ENCODE results near the gene KL. TPM values are rescaled to one million over a fixed set of nuclear protein-coding genes. Genes with fewer than 3 reads are reported as not detected.

KL gene
- total RNA-seq, 1 donor from 2014 or later, result 2.0 TPM

DNA sequence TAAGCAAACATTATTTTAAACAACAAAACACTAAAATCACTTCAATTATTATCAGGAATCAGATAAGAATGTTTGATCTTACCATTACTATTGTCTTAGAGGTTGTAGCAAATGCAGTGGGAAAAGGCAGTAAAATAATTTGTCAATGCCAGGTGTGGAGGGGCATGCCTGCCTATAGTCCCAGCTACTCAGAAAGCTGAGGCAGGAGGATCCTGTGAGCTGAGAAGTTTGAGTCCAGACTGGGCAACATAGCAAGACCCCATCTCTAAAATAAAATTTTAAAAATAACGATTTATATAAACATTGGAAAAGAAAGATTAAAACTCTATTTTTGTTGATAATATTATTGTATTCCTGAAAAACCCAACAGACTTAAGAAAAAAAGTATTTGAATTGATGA lies 66.8 kb downstream of the KL start:
- TF ChIP-seq, protein P1, sequence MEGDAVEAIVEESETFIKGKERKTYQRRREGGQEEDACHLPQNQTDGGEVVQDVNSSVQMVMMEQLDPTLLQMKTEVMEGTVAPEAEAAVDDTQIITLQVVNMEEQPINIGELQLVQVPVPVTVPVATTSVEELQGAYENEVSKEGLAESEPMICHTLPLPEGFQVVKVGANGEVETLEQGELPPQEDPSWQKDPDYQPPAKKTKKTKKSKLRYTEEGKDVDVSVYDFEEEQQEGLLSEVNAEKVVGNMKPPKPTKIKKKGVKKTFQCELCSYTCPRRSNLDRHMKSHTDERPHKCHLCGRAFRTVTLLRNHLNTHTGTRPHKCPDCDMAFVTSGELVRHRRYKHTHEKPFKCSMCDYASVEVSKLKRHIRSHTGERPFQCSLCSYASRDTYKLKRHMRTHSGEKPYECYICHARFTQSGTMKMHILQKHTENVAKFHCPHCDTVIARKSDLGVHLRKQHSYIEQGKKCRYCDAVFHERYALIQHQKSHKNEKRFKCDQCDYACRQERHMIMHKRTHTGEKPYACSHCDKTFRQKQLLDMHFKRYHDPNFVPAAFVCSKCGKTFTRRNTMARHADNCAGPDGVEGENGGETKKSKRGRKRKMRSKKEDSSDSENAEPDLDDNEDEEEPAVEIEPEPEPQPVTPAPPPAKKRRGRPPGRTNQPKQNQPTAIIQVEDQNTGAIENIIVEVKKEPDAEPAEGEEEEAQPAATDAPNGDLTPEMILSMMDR (IDR thresholded peaks at IDR 0.05; ENCODE audit: insufficient read depth, low read length, poor library complexity, severe bottlenecking), result no peak
- Histone ChIP-seq H3K36me3 (ENCODE audit: control insufficient read depth, insufficient read depth, low read length) (no peaks in the 10 kb centered on the region), H3K4me3 (ENCODE audit: low read depth, low read length) (no peak overlapping the region), H3K27me3 (ENCODE audit: control insufficient read depth, insufficient read depth, low read length) (no peaks in the 10 kb centered on the region)
- DNase-seq (ENCODE audit: low read depth), result no peak

DNA sequence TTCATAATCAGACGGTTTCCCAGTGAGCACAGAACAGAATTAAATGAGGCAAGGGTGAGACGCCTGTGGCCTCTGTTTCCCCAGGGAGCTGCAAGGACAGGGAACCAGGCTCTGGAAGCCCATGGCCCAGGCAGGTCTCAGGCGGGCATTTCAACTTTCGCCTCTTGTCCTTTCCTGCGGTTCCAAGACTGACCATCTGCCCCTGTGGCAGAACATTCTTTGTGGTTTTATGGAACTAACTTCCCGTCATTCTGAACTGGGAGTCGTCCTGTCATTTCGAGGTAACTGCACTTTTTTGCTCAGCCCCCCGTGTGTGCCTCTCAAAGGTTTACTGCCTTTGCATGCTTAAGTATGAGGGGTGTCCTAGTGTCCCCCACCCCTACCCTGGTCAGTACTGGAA lies 70.9 kb downstream of the KL start:
- DNase-seq (ENCODE audit: low read depth), result no peak
- Histone ChIP-seq H3K4me3 (ENCODE audit: low read depth, low read length) (no peak overlapping the region), H3K36me3 (ENCODE audit: control insufficient read depth, insufficient read depth, low read length) (no peaks in the 10 kb centered on the region), H3K27me3 (ENCODE audit: control insufficient read depth, insufficient read depth, low read length) (no peaks in the 10 kb centered on the region)
- TF ChIP-seq, protein P1 (IDR thresholded peaks at IDR 0.05; ENCODE audit: insufficient read depth, low read length, poor library complexity, severe bottlenecking), result no peak

DNA sequence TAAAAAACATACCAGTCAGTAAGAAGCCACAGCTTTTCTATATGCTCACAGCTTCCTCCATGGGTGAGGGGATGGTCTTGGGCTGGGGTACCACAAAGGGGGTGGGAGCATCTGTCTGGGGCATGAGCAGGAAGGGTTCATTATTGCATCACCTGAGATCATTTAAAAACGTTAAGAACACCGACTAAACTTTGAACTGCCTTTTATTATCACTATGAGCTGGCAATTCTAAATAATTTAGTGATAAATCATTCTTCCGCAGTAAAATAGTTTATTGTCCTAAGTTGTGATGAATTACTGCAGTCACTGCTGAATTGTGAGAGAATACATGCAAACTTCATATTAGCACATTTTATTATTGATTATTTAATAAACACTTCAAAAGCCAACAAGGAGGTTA lies 71.6 kb downstream of the KL start:
- TF ChIP-seq, protein P1 (IDR thresholded peaks at IDR 0.05; ENCODE audit: insufficient read depth, low read length, poor library complexity, severe bottlenecking), result no peak
- H3K27me3 ChIP-seq (ENCODE audit: control insufficient read depth, insufficient read depth, low read length), result no peaks in the 10 kb centered on the region
- H3K4me3 ChIP-seq (ENCODE audit: low read depth, low read length), result no peak overlapping the region
- DNase-seq (ENCODE audit: low read depth), result no peak
- no peaks in the 10 kb centered on the region for H3K36me3 ChIP-seq (ENCODE audit: control insufficient read depth, insufficient read depth, low read length)

DNA sequence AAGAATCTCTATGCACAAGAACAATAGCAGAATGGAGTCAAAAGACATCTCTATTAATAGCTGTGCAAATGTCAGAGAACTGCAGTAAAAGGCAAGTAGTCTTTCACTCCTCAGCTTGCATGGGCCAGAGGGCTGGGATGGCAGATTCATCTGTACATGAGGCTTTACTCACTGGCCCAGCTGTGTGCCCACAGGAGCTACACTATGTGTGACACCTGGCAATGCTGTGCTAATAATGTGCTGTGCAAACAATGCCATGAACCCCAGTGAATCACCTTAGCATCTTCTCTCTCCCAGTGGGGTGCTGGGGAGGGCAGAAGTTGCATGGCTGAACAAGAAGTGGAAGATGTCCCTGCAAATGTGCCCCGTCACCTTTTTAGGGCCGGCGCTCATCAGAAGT lies 73.1 kb downstream of the KL start:
- TF ChIP-seq, protein P1 (IDR thresholded peaks at IDR 0.05; ENCODE audit: insufficient read depth, low read length, poor library complexity, severe bottlenecking), result no peak
- Histone ChIP-seq H3K4me3 (ENCODE audit: low read depth, low read length) (no peak overlapping the region), H3K27me3 (ENCODE audit: control insufficient read depth, insufficient read depth, low read length) (no peaks in the 10 kb centered on the region), H3K36me3 (ENCODE audit: control insufficient read depth, insufficient read depth, low read length) (no peaks in the 10 kb centered on the region)
- no peak for DNase-seq (ENCODE audit: low read depth)

DNA sequence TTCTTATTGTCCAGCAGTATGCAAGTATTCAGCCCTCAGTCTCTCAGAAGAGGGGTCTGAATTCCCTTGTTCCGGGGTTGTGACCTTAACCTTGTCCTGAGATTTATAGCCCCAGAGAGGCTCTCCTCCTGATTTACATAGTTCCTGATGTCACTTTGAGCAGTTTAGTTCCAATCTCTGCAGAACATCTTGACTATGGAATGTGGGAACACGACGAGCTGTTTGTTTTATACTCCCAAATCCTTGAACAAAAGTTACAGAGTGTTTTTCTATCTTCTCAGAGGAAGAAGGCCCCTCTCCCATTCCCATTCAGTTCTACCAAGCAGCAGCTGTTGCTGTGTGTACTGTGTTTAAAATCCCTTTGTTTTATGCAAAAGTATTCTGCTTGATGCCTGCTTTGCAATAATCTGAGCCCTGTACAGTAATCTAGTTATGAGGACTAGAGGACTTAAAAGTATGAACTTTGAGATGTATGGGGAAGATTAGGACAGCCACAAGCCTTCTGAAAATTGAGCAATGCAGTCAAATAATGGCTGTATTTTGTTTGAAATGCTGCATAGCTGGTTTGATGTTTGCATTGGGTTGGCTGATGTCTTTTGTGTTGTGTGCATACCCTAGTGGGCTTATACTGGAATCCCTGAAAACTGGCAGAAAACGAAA lies 74.7 kb downstream of the KL start:
- DNase-seq (ENCODE audit: low read depth), result no peak
- Histone ChIP-seq H3K4me3 (ENCODE audit: low read depth, low read length) (no peak overlapping the region), H3K27me3 (ENCODE audit: control insufficient read depth, insufficient read depth, low read length) (no peaks in the 10 kb centered on the region), H3K36me3 (ENCODE audit: control insufficient read depth, insufficient read depth, low read length) (no peaks in the 10 kb centered on the region)
- TF ChIP-seq, protein P1 (IDR thresholded peaks at IDR 0.05; ENCODE audit: insufficient read depth, low read length, poor library complexity, severe bottlenecking), result no peak

DNA sequence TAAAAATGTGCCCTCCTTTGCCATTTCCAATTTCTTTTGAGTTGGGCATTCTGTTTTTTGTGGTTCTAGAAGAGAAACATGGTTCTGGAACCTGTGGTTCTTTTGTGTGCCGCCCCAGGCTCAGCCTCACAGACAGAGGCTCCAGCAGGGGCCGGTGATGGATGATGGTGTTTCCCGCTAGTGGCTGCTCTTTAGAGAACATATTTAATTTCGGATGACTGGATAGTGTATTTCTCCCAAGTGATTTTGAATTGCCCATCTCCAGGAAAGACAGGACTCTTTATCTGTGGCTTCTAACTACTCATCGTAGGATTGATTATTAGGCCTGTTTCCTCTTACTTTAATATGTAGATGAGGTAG lies 75.2 kb downstream of the KL start:
- DNase-seq (ENCODE audit: low read depth), result no peak
- H3K4me3 ChIP-seq (ENCODE audit: low read depth, low read length), result no peak overlapping the region
- no peaks in the 10 kb centered on the region for H3K27me3 ChIP-seq (ENCODE audit: control insufficient read depth, insufficient read depth, low read length)
- TF ChIP-seq, protein P1 (IDR thresholded peaks at IDR 0.05; ENCODE audit: insufficient read depth, low read length, poor library complexity, severe bottlenecking), result no peak
- no peaks in the 10 kb centered on the region for H3K36me3 ChIP-seq (ENCODE audit: control insufficient read depth, insufficient read depth, low read length)

Data from kidney epithelial cell (primary cell).